Suprapubic skin (tissue), 4 donors: Measurements from ENCODE around the gene RTN4R.

Experiments used
- EP300 ChIP-seq: sonication (generic); formaldehyde crosslinking; IDR thresholded peaks from one replicate; pipeline ENCODE4 v1.6.1; 2017; ENCODE audit warnings: antibody characterized with exemption
- POLR2A ChIP-seq, 2 donors: fragments of 450-650 bp; IDR thresholded peaks; one replicate each; pipeline ENCODE4 v1.6.1; 2017; ENCODE audit warnings: antibody characterized with exemption in 2 of 2, mild to moderate bottlenecking in 2 of 2, moderate library complexity in 2 of 2
- POLR2AphosphoS5 ChIP-seq, 3 donors: sonication (generic); formaldehyde crosslinking; IDR thresholded peaks; one replicate each; pipeline ENCODE4 v1.6.1; 2017; ENCODE audit warnings: antibody characterized with exemption in 3 of 3
- TF ChIP-seq, protein P1 (sequence below), 2 donors: fragments of 200-600 bp in 1 of 2; fragments of 450-650 bp in 1 of 2; sonication (generic) in 1 of 2; IDR thresholded peaks; one replicate each; pipeline ENCODE4 v1.5.1; 2016 to 2019; ENCODE audit warnings: antibody characterized with exemption in 2 of 2, mild to moderate bottlenecking in 1 of 2, moderate library complexity in 1 of 2

DNA sequence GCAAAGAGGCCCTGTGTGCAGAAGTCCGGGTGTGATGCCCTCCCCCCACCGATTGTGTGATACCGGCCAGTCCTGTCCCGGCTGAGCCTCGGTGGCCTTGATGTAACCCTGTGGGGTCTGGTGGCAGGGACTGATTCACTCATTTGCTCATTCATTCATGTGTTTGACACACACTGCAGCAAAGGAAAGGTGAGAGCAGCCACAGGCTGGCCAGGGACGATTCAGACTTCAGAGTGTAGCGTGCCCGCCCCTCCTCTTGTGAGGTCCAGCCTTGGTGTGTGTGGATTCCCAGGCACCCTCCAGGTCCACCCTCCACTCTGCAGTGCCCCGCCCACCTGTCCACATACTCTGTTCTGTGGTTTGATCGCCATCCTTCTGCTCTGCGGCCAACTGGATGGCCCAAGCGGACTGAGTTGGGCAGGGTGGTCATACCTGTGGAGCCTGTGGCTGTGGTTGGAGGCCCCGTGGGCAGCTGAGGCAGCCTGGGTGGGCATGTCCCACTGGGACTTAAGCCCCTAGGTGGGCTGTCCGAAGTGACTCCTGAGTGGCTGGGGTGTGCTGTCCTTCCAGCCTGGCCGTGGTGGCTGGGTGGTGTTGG is 59.3 kb downstream of the RTN4R start:
- TF ChIP-seq, protein P1, sequence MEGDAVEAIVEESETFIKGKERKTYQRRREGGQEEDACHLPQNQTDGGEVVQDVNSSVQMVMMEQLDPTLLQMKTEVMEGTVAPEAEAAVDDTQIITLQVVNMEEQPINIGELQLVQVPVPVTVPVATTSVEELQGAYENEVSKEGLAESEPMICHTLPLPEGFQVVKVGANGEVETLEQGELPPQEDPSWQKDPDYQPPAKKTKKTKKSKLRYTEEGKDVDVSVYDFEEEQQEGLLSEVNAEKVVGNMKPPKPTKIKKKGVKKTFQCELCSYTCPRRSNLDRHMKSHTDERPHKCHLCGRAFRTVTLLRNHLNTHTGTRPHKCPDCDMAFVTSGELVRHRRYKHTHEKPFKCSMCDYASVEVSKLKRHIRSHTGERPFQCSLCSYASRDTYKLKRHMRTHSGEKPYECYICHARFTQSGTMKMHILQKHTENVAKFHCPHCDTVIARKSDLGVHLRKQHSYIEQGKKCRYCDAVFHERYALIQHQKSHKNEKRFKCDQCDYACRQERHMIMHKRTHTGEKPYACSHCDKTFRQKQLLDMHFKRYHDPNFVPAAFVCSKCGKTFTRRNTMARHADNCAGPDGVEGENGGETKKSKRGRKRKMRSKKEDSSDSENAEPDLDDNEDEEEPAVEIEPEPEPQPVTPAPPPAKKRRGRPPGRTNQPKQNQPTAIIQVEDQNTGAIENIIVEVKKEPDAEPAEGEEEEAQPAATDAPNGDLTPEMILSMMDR (IDR thresholded peaks at IDR 0.05): no peak
- TF ChIP-seq POLR2AphosphoS5 (IDR thresholded peaks at IDR 0.05) (no peak), POLR2A (IDR thresholded peaks at IDR 0.05) (no peak), EP300 (no peak)
